Measurements from ENCODE around the gene ZAR1.
"Not testable (repeated sequence)": the region's sequence is repeated elsewhere in the genome, so short reads cannot be mapped to it uniquely, and the experiment has no call there.

Gene ZAR1

GRCh38 chr4:48490012-48490679, at the start of gene ZAR1:
Gene ZAR1 (plus strand): TSS chr4:48490252. CDS start chr4:48490292, 40 bp downstream.
- DNase-seq = peak in 1 of 2 donors; percentile 19

GRCh38 chr4:48440914-48441313, 49.1 kb upstream of the ZAR1 start:
- DNase-seq = not testable (repeated sequence)

- DNase-seq = no peak
Observed at GRCh38 chr4:48445704-48446103, 44.3 kb upstream of the ZAR1 start.

GRCh38 chr4:48446642-48447041, 43.4 kb upstream of the ZAR1 start:
- DNase-seq = no peak

GRCh38 chr4:48449151-48449550, 40.9 kb upstream of the ZAR1 start:
- DNase-seq = no peak

- no peak for DNase-seq
Observed at GRCh38 chr4:48450740-48451139, 39.3 kb upstream of the ZAR1 start.

GRCh38 chr4:48451656-48452055, 38.4 kb upstream of the ZAR1 start:
- not testable (repeated sequence) for DNase-seq

GRCh38 chr4:48454591-48454990, 35.5 kb upstream of the ZAR1 start:
- DNase-seq = no peak

- DNase-seq = no peak
Observed at GRCh38 chr4:48461000-48461399, 29.1 kb upstream of the ZAR1 start.

- DNase-seq = no peak
Observed at GRCh38 chr4:48462363-48462762, 27.7 kb upstream of the ZAR1 start.

- DNase-seq = no peak
Observed at GRCh38 chr4:48467442-48467841, 22.6 kb upstream of the ZAR1 start.

- DNase-seq = no peak
Observed at GRCh38 chr4:48467891-48468290, 22.2 kb upstream of the ZAR1 start.

GRCh38 chr4:48470137-48470536, 19.9 kb upstream of the ZAR1 start:
- DNase-seq = no peak

- DNase-seq = no peak
Observed at GRCh38 chr4:48470570-48470969, 19.5 kb upstream of the ZAR1 start.

- DNase-seq = no peak
Observed at GRCh38 chr4:48472794-48473193, 17.3 kb upstream of the ZAR1 start.

GRCh38 chr4:48475770-48476169, 14.3 kb upstream of the ZAR1 start:
- DNase-seq = no peak

- no peak for DNase-seq
Observed at GRCh38 chr4:48478273-48478672, 11.8 kb upstream of the ZAR1 start.

GRCh38 chr4:48481581-48481980, 8.5 kb upstream of the ZAR1 start:
- DNase-seq = no peak

GRCh38 chr4:48483006-48483776, 6.9 kb upstream of the ZAR1 start, which contains the start of gene SLC10A4:
Gene SLC10A4 (plus strand): TSS chr4:48483343. CDS start chr4:48483562, 219 bp downstream.
- DNase-seq = peak in 1 of 2 donors; percentile 38

- peak in 1 of 2 donors; percentile 22 for DNase-seq
Observed at GRCh38 chr4:48483777-48484493, 6.1 kb upstream of the ZAR1 start.

- DNase-seq = no peak
Observed at GRCh38 chr4:48484494-48485168, 5.4 kb upstream of the ZAR1 start.

GRCh38 chr4:48489683-48490011, 405 bp upstream of the ZAR1 start:
- DNase-seq = no peak
